SK-N-SH treated with all-trans-retinoic acid at 6 μM for 48 hours (cell line): Measurements from ENCODE around the gene CCDC148.

Experiments
- ATAC-seq: fragments of 200-7000 bp; cut with Tn5 transposase; 3 replicates; pipeline ENCODE4 v1.9.1; 2020; ENCODE audit warnings: mild to moderate bottlenecking, moderate library complexity
- ARNTL ChIP-seq: fragments of 450-650 bp; formaldehyde crosslinking; IDR thresholded peaks from 2 replicates; pipeline ENCODE4 v1.5.0; 2020; ENCODE audit warnings: low read depth, mild to moderate bottlenecking, moderate library complexity, borderline replicate concordance
- BACH2 ChIP-seq: fragments of 250-450 bp; sonication (Bioruptor Pico); IDR thresholded peaks from 2 replicates; pipeline ENCODE4 v1.9.0; 2021; ENCODE audit warnings: mild to moderate bottlenecking, borderline replicate concordance
- CREB5 ChIP-seq: fragments of 250-450 bp; sonication (Bioruptor Pico); IDR thresholded peaks from 2 replicates; pipeline ENCODE4 v1.5.1; 2020; ENCODE audit warnings: low read depth, mild to moderate bottlenecking, moderate library complexity
- CSDC2 ChIP-seq: fragments of 250-450 bp; sonication (Bioruptor Pico); IDR thresholded peaks from 2 replicates; pipeline ENCODE4 v1.5.0; 2020; ENCODE audit warnings: mild to moderate bottlenecking, moderate library complexity
- CSRNP3 ChIP-seq: fragments of 250-450 bp; sonication (Bioruptor Pico); IDR thresholded peaks from 2 replicates; pipeline ENCODE4 v1.5.1; 2021; ENCODE audit warnings: mild to moderate bottlenecking, moderate library complexity
- ESRRG ChIP-seq: fragments of 250-450 bp; sonication (Bioruptor Pico); IDR thresholded peaks from 2 replicates; pipeline ENCODE4 v1.6.1; 2021; ENCODE audit warnings: mild to moderate bottlenecking
- GLIS3 ChIP-seq: fragments of 250-450 bp; sonication (Bioruptor Pico); IDR thresholded peaks from 2 replicates; pipeline ENCODE4 v1.5.0; 2020; ENCODE audit warnings: mild to moderate bottlenecking, moderate library complexity
- ISL1 ChIP-seq: fragments of 250-450 bp; sonication (Bioruptor Pico); IDR thresholded peaks from 2 replicates; pipeline ENCODE4 v2.1.2; 2022; ENCODE audit warnings: mild to moderate bottlenecking, moderate library complexity
- OSR1 ChIP-seq: fragments of 250-450 bp; sonication (Bioruptor Pico); IDR thresholded peaks from 2 replicates; pipeline ENCODE4 v1.8.0; 2022; ENCODE audit warnings: moderate library complexity, mild to moderate bottlenecking, inconsistent platforms
- PATZ1 ChIP-seq: fragments of 250-450 bp; sonication (Bioruptor Pico); IDR thresholded peaks from 2 replicates; pipeline ENCODE4 v1.8.0; 2020; ENCODE audit warnings: mild to moderate bottlenecking, moderate library complexity, borderline replicate concordance
- POU6F1 ChIP-seq: fragments of 250-450 bp; sonication (Bioruptor Pico); IDR thresholded peaks from 2 replicates; pipeline ENCODE4 v1.8.0; 2021; ENCODE audit warnings: low read depth, mild to moderate bottlenecking, moderate library complexity, borderline replicate concordance
- PPARA ChIP-seq: fragments of 250-450 bp; sonication (Bioruptor Pico); IDR thresholded peaks from 2 replicates; pipeline ENCODE4 v1.5.0; 2020; ENCODE audit warnings: mild to moderate bottlenecking, borderline replicate concordance
- RARB ChIP-seq: fragments of 250-450 bp; sonication (Bioruptor Pico); IDR thresholded peaks from 2 replicates; pipeline ENCODE4 v1.8.0; 2021; ENCODE audit warnings: mild to moderate bottlenecking, moderate library complexity
- TCF4 ChIP-seq: fragments of 250-450 bp; sonication (Bioruptor Pico); IDR thresholded peaks from 2 replicates; pipeline ENCODE4 v1.8.0; 2021; ENCODE audit warnings: mild to moderate bottlenecking, moderate library complexity, borderline replicate concordance
- TOX ChIP-seq: fragments of 250-450 bp; sonication (Bioruptor Pico); IDR thresholded peaks from 2 replicates; pipeline ENCODE4 v1.8.0; 2021; ENCODE audit warnings: mild to moderate bottlenecking, moderate library complexity, borderline replicate concordance
- ZC3H10 ChIP-seq: fragments of 250-450 bp; sonication (Bioruptor Pico); IDR thresholded peaks from 2 replicates; pipeline ENCODE4 v1.5.1; 2021; ENCODE audit warnings: mild to moderate bottlenecking, moderate library complexity
- ZFP30 ChIP-seq: fragments of 450-650 bp; formaldehyde crosslinking; IDR thresholded peaks from 2 replicates; pipeline ENCODE4 v1.5.0; 2022; ENCODE audit warnings: mild to moderate bottlenecking, moderate library complexity
- ZNF565 ChIP-seq: fragments of 450-650 bp; formaldehyde crosslinking; conservative IDR thresholded peaks from 2 replicates; pipeline ENCODE4 v1.5.0; 2020; ENCODE audit warnings: low read depth, mild to moderate bottlenecking, moderate library complexity
- ZNF70 ChIP-seq: fragments of 450-650 bp; formaldehyde crosslinking; IDR thresholded peaks from 2 replicates; pipeline ENCODE4 v1.5.0; 2020; ENCODE audit warnings: mild to moderate bottlenecking, moderate library complexity
- ZNF8 ChIP-seq: fragments of 450-650 bp; formaldehyde crosslinking; IDR thresholded peaks from 2 replicates; pipeline ENCODE4 v1.5.0; 2020; ENCODE audit warnings: mild to moderate bottlenecking, moderate library complexity

The CCDC148 gene

GRCh38 chr2:158214431-158214830, 242.1 kb downstream of the CCDC148 start:
- no peak for TF ChIP-seq CSRNP3 (CRISPR knock-in tag)
- no peak for TF ChIP-seq ISL1 (CRISPR knock-in tag)
- no peak for TF ChIP-seq GLIS3 (CRISPR knock-in tag)
- TF ChIP-seq CREB5 (CRISPR knock-in tag) = no peak
- no peak for TF ChIP-seq OSR1
- no peak for TF ChIP-seq PPARA
- TF ChIP-seq CSDC2 (CRISPR knock-in tag) = no peak
- TF ChIP-seq ZC3H10 (CRISPR knock-in tag) = no peak
- no peak for TF ChIP-seq BACH2 (CRISPR knock-in tag)
- no peak for TF ChIP-seq RARB
- TF ChIP-seq ZNF565 (CRISPR knock-in tag) = no peak
- no peak for TF ChIP-seq TCF4
- no peak for TF ChIP-seq POU6F1 (CRISPR knock-in tag)
- no peak for ATAC-seq

GRCh38 chr2:158213773-158214172, 242.8 kb downstream of the CCDC148 start:
- ATAC-seq = no peak
- no peak for TF ChIP-seq BACH2 (CRISPR knock-in tag)
- TF ChIP-seq PPARA = no peak

GRCh38 chr2:158212301-158212700, 244.3 kb downstream of the CCDC148 start:
- no peak for TF ChIP-seq CREB5 (CRISPR knock-in tag)
- TF ChIP-seq ZNF70 = no peak
- ATAC-seq = no peak

- no peak for TF ChIP-seq ZNF565 (CRISPR knock-in tag)
- no peak for TF ChIP-seq BACH2 (CRISPR knock-in tag)
- no peak for TF ChIP-seq PATZ1 (CRISPR knock-in tag)
- no peak for TF ChIP-seq ZNF70
- no peak for TF ChIP-seq ESRRG
- TF ChIP-seq PPARA = no peak
- TF ChIP-seq ISL1 (CRISPR knock-in tag) = no peak
- no peak for TF ChIP-seq ZNF8 (CRISPR knock-in tag)
- no peak for TF ChIP-seq ARNTL (CRISPR knock-in tag)
- no peak for TF ChIP-seq ZFP30 (CRISPR knock-in tag)
- TF ChIP-seq POU6F1 (CRISPR knock-in tag) = no peak
- TF ChIP-seq CSDC2 (CRISPR knock-in tag) = no peak
- TF ChIP-seq TOX (CRISPR knock-in tag) = no peak
- no peak for TF ChIP-seq CSRNP3 (CRISPR knock-in tag)
- no peak for ATAC-seq
Observed at GRCh38 chr2:158211502-158211901, 245.1 kb downstream of the CCDC148 start.
